Measurements from ENCODE around the gene SAMD1.

Gene SAMD1

GRCh38 chr19:14117668-14118164 is 27.2 kb upstream of the SAMD1 start, which contains the start of gene PRKACA:
PRKACA (minus strand) TSS chr19:14117762; CDS start chr19:14117547, 215 bp downstream.
- no peak for TF ChIP-seq CTCF (IDR thresholded peaks at IDR 0.05; ENCODE audit: extremely low read depth, missing control alignments)
- DNase-seq (ENCODE audit: low spot score): peak; percentile 100

- DNase-seq (ENCODE audit: low spot score): no peak
- TF ChIP-seq CTCF (IDR thresholded peaks at IDR 0.05; ENCODE audit: extremely low read depth, missing control alignments): no peak
These were observed 26.5 kb upstream of the SAMD1 start for GRCh38 chr19:14116918-14117578.

GRCh38 chr19:14116525-14116917 is 26.0 kb upstream of the SAMD1 start:
- no peak for DNase-seq (ENCODE audit: low spot score)

GRCh38 chr19:14115756-14116155 is 25.2 kb upstream of the SAMD1 start:
- no peak for DNase-seq (ENCODE audit: low spot score)
- no peak for TF ChIP-seq CTCF (IDR thresholded peaks at IDR 0.05; ENCODE audit: extremely low read depth, missing control alignments)

More at GRCh38 chr19:14116525-14116917, 26.0 kb upstream of the SAMD1 start:
- no peak for TF ChIP-seq CTCF (IDR thresholded peaks at IDR 0.05; ENCODE audit: extremely low read depth, missing control alignments)

GRCh38 chr19:14114854-14115253 is 24.3 kb upstream of the SAMD1 start:
- TF ChIP-seq CTCF (IDR thresholded peaks at IDR 0.05; ENCODE audit: extremely low read depth, missing control alignments): peak; percentile 1
- DNase-seq (ENCODE audit: low spot score): peak; percentile 69

- no peak for TF ChIP-seq CTCF (IDR thresholded peaks at IDR 0.05; ENCODE audit: extremely low read depth, missing control alignments)
- no peak for DNase-seq (ENCODE audit: low spot score)
These were observed 23.9 kb upstream of the SAMD1 start for GRCh38 chr19:14114439-14114838.

- peak; percentile 29 for TF ChIP-seq CTCF (IDR thresholded peaks at IDR 0.05; ENCODE audit: extremely low read depth, missing control alignments)
- DNase-seq (ENCODE audit: low spot score): no peak
These were observed 23.3 kb upstream of the SAMD1 start for GRCh38 chr19:14113762-14114414.

Measured in GM20000 (cell line).